Left forelimb (tissue), 1 donor: ENCODE results near the gene KHDRBS1.
"Not testable (repeated sequence)": the region's sequence is repeated elsewhere in the genome, so short reads cannot be mapped to it uniquely, and the experiment has no call there.

Experiments
- DNase-seq: peaks from one replicate; pipeline ENCODE4 v3.0.0-alpha.2; 2018; ENCODE audit warnings: low spot score

Gene KHDRBS1

DNA sequence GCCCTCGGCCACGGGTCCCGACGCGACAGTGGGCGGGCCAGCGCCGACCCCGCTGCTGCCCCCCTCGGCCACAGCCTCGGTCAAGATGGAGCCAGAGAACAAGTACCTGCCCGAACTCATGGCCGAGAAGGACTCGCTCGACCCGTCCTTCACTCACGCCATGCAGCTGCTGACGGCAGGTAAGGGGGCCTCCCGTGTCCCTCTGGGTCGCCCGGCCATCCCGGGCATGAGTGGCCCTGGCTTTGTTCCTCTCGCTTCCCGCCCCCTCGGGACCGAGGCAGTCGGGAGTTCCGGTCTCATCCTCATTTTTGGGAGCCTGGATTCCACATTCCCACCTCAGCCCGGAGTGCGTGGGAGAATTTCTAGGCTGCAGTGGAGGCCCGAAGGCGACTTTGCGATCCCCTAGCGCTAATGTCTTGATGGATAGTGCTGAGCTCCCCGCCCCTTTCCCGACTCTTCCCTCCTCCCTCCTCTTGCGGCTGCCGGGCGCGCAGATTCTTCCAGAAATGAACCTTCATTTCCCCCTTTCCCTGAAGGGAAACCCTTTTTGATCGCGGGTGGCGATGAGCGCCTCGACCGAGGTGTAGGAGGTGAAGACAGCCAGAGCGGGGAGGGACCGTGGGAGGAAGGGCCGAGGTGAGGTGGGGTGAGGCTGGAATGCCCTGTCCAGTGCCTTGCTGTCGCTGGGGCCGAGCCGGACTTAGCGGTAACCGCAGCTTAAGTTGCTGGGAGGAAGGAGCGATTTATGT, 705 bp downstream of the KHDRBS1 start:
- peak; percentile 79 for DNase-seq

DNA sequence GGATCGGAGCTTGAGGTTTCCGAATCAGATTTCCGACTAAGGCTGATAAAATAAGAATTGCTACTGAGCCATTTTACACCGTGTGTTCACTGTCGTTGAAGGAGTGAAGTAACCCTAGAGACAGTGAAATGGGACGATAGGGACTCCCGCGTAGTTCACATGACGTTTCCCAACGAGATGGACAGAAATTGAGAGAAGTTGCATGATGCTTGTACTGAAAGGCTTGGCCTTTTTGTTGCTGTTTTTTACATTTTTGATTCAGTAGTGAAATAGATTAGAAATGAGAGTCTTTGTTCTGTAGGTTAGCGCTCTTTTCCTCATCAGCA, 1.2 kb downstream of the KHDRBS1 start:
- DNase-seq: no peak

DNA sequence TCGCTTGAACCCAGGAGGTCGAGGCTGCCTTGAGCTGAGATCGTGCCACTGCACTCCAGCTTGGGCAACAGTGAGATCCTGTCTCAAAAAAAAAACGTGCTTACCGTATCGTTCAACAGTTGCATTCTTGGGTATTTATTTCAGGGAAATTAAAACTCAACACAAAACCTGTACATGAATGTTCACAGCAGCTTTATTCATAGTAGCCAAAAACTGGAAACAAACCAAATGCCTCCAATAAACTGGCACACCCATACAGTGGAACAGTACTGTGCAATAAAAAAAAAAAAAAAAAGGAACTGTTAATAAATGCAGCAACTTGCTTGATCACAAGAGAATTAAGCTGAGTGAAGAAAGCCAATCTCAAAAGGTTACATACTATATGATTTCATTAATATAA, 6.7 kb downstream of the KHDRBS1 start:
- DNase-seq: no peak

GRCh38 chr1:32021574-32022018, 7.9 kb downstream of the KHDRBS1 start:
- DNase-seq: not testable (repeated sequence)

DNA sequence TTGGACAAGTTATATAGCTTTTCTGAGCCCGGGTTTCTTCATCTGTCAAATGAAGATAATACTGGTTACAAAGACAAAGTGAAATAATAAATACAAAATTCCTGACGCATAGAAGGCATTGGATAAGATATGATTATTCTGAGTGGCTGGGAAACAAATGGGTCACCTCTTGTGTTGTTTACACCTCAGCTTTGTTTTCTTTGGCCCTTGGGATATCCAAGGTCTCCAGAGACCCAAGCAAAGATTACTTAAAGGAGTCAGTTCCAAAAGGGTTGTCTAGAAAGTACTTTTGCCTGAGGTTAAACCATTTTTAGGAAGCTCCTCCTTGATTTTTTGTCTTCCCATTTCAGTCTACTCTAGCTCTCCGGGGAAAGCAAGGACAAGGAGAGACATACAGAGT, 9.7 kb downstream of the KHDRBS1 start:
- DNase-seq: no peak

GRCh38 chr1:32025515-32025914, 11.8 kb downstream of the KHDRBS1 start:
- no peak for DNase-seq

- no peak for DNase-seq
Observed at GRCh38 chr1:32028746-32029145, 15.1 kb downstream of the KHDRBS1 start.

GRCh38 chr1:32031578-32032274, 18.1 kb downstream of the KHDRBS1 start:
- no peak for DNase-seq

DNA sequence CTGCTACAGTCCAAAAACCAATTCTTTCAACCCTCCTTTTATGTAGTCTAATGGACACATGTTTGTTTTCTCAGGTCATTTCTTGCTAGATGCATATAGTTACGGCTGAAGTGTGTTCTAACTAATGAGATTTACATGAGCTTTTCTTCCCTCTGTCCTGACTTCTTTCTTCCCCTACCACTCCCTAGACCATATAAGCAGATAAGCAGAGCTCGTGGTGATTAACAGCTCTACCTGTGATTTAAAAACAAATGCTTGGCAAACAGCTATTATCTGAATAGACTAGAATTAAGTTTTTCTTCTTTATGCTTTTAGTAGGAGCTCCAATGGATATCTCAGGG, 18.6 kb downstream of the KHDRBS1 start:
- no peak for DNase-seq

GRCh38 chr1:32035119-32035518, 21.5 kb downstream of the KHDRBS1 start:
- DNase-seq: no peak

- DNase-seq: no peak
Observed at GRCh38 chr1:32040711-32041110, 27.0 kb downstream of the KHDRBS1 start.

DNA sequence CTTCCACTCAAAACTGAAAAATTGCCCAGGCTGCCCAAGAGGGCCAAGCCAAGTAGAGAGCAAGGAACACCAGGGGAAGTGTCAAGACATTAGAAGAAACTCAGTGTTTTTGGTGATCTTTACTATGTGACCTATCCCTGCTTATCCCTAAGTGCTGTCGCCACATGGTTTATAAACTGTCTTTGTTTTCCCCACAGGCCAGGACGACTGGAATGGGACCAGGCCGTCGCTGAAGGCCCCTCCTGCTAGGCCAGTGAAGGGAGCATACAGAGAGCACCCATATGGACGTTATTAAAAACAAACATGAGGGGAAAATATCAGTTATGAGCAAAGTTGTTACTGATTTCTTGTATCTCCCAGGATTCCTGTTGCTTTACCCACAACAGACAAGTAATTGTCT, 28.7 kb downstream of the KHDRBS1 start:
- no peak for DNase-seq

GRCh38 chr1:32044234-32044633, 30.6 kb downstream of the KHDRBS1 start:
- no peak for DNase-seq

- no peak for DNase-seq
Observed at GRCh38 chr1:32045772-32046171, 32.1 kb downstream of the KHDRBS1 start.

DNA sequence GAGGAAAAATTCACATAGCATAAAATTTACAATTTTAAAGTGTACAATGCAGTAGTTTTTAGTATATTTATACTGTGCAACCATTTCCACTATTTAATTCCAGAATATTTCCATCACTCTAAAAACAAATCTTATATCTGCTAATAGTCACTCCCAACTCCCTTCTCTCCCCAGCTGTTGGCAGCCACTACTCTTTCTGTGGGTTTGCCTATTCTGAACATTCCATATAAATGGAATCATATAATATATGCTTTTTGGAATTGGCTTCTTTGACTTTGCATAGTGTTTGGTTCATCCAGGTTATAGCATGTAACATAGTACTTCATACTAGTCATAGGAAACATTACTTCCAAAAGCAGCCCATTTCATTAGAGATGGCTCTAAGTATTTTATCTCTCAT, 34.0 kb downstream of the KHDRBS1 start:
- DNase-seq: no peak

DNA sequence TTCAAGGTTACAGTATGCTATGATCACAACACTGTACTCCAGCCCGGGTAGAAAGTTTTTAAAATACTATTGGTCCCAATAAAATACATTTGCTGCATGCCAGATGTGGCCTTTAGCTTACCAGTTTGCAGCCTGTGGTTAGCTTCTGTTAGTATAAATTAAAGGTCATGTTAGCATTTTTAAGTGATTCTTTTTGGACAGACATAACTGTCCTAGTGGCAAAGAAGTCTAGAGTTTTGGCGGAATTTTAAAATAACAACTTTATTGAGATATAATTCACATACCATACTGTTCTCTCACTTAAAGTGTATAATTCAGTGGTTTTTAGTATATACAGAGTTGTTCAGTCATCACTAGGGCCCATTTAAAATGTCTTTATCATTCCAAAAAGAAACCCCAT, 34.8 kb downstream of the KHDRBS1 start:
- no peak for DNase-seq

GRCh38 chr1:32051706-32052105, 38.0 kb downstream of the KHDRBS1 start:
- no peak for DNase-seq

DNA sequence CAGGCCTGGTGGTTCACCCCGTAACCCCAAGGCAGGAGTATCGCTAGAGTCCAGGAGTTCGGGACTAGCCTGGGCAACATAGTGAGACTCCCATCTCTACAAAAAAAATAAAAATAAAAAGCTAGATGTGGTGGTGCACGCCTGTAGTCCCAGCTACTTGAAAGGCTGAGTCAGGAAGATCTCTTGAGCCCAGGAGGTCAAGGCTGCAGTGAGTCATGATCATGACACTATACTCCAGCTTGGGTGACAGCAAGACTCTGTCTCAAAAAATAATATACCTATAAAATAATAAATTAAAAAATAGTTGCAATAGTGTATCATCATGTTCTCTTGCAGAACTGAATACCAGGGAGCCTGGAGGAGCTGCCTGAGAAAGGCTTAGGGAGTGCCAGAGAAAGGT, 39.2 kb downstream of the KHDRBS1 start:
- no peak for DNase-seq

GRCh38 chr1:32055416-32055815, 41.7 kb downstream of the KHDRBS1 start:
- no peak for DNase-seq

DNA sequence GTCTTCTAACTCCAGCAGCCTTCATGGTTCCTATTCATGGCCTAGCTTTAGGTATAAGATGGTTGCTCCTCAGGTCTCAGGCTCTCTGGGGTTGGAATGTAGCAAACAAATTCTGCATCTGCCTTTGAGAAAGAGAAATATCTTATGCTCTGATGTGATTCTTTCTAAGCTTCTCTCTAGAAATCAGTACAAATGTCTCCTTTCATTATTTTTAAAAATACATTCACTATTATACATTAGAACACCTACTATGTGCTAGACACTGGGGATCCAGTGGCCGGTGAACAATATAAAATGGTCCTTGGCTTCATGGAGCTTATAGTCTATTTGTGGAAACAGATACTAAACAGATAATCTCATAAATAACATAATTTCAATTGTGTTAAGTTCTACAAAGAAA, 42.9 kb downstream of the KHDRBS1 start:
- DNase-seq: no peak

GRCh38 chr1:32060914-32061313, 47.2 kb downstream of the KHDRBS1 start:
- DNase-seq: no peak

GRCh38 chr1:32062867-32063230, 49.2 kb downstream of the KHDRBS1 start:
- no peak for DNase-seq

DNA sequence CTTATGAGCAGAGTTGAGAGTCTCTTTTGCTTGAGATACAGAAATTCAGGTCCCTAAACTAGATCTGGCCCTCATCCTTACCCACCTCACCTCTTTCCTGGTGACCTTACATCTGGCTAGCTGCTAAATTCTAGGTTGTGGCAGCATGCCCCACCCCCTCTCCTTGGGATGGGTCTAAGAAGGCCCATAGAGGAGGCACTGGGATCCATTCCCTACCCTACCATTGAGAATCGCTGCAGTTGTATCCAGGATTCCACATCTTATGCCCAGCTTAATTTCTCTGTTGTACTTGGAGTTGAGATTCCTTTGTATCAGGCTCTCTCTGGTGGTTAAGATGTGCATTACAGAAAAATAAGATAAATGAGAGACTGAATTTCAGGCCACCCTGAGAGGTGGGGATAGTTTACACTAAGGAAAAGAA, 49.6 kb downstream of the KHDRBS1 start:
- no peak for DNase-seq
